ENCODE data around the gene CHPF. TPM values are rescaled to one million over a fixed set of nuclear protein-coding genes. Genes with fewer than 3 reads are reported as not detected.

CHPF gene
- polyA plus RNA-seq, 4 donors, result 23.8 to 46.3 (median 30.1) TPM

GRCh38 chr2:219515874-219516629 is 27.6 kb downstream of the CHPF start:
- DNase-seq (ENCODE audit: low read depth in 4 of 4, low spot score in 3 of 4), result no peak

- DNase-seq (ENCODE audit: low read depth in 4 of 4, low spot score in 3 of 4), result no peak
Measured at GRCh38 chr2:219514836-219515235, 28.8 kb downstream of the CHPF start.

GRCh38 chr2:219514196-219514761 is 29.3 kb downstream of the CHPF start, which contains the start of gene ASIC4:
TSS of gene ASIC4 (plus strand) at chr2:219514482. CDS start at chr2:219514725, 243 bp downstream.
- DNase-seq (ENCODE audit: low read depth in 4 of 4, low spot score in 3 of 4), result no peak

- no peak for DNase-seq (ENCODE audit: low read depth in 4 of 4, low spot score in 3 of 4)
Measured at GRCh38 chr2:219513787-219514186, 29.8 kb downstream of the CHPF start.

GRCh38 chr2:219512524-219513216 is 30.9 kb downstream of the CHPF start:
- DNase-seq (ENCODE audit: low read depth in 4 of 4, low spot score in 3 of 4), result no peak

- no peak for DNase-seq (ENCODE audit: low read depth in 4 of 4, low spot score in 3 of 4)
Measured at GRCh38 chr2:219511547-219512325, 31.9 kb downstream of the CHPF start.

- no peak for DNase-seq (ENCODE audit: low read depth in 4 of 4, low spot score in 3 of 4)
Measured at GRCh38 chr2:219510512-219511135, 33.0 kb downstream of the CHPF start.

- no peak for DNase-seq (ENCODE audit: low read depth in 4 of 4, low spot score in 3 of 4)
Measured at GRCh38 chr2:219509780-219510511, 33.7 kb downstream of the CHPF start.

GRCh38 chr2:219508971-219509779 is 34.4 kb downstream of the CHPF start:
- DNase-seq (ENCODE audit: low read depth in 4 of 4, low spot score in 3 of 4), result no peak

- DNase-seq (ENCODE audit: low read depth in 4 of 4, low spot score in 3 of 4), result no peak
Measured at GRCh38 chr2:219508444-219508734, 35.2 kb downstream of the CHPF start.

GRCh38 chr2:219507581-219508443 is 35.8 kb downstream of the CHPF start:
- DNase-seq (ENCODE audit: low read depth in 4 of 4, low spot score in 3 of 4), result no peak

GRCh38 chr2:219506802-219507526 is 36.6 kb downstream of the CHPF start:
- DNase-seq (ENCODE audit: low read depth in 4 of 4, low spot score in 3 of 4), result no peak

- DNase-seq (ENCODE audit: low read depth in 4 of 4, low spot score in 3 of 4), result no peak
Measured at GRCh38 chr2:219506153-219506801, 37.3 kb downstream of the CHPF start.

- no peak for DNase-seq (ENCODE audit: low read depth in 4 of 4, low spot score in 3 of 4)
Measured at GRCh38 chr2:219505585-219505984, 38.0 kb downstream of the CHPF start.

- DNase-seq (ENCODE audit: low read depth in 4 of 4, low spot score in 3 of 4), result no peak
Measured at GRCh38 chr2:219502618-219503017, 41.0 kb downstream of the CHPF start.

GRCh38 chr2:219501849-219502248 is 41.8 kb downstream of the CHPF start:
- no peak for DNase-seq (ENCODE audit: low read depth in 4 of 4, low spot score in 3 of 4)

- no peak for DNase-seq (ENCODE audit: low read depth in 4 of 4, low spot score in 3 of 4)
Measured at GRCh38 chr2:219500135-219500534, 43.5 kb downstream of the CHPF start.

Data from right renal pelvis (tissue), 4 donors.